Hepatocyte (in vitro differentiated cells): ENCODE measurements around the gene AGBL1. TPM values are rescaled to one million over a fixed set of nuclear protein-coding genes. Genes with fewer than 3 reads are reported as not detected.

Experiments
- DNase-seq: peaks from one replicate; pipeline ENCODE4 v3.0.0-alpha.2; 2016; ENCODE audit warnings: low spot score
- H2AFZ ChIP-seq: fragments of 200-600 bp; sonication (generic); 2 replicates; pipeline ENCODE4 v1.6.0; 2016; ENCODE audit warnings: antibody characterized with exemption, mild to moderate bottlenecking
- H3K27ac ChIP-seq: fragments of 200-600 bp; sonication (generic); 2 replicates; pipeline ENCODE4 v1.5.1; 2016; ENCODE audit warnings: mild to moderate bottlenecking
- H3K27me3 ChIP-seq: fragments of 200-600 bp; sonication (generic); 2 replicates; pipeline ENCODE4 v1.6.1; 2016
- H3K36me3 ChIP-seq: fragments of 200-600 bp; sonication (generic); replicated peaks from 2 replicates; pipeline ENCODE4 v1.5.1; 2016; ENCODE audit warnings: low read depth; ENCODE audit not compliant: insufficient read depth
- H3K4me1 ChIP-seq: fragments of 200-600 bp; sonication (generic); 2 replicates; pipeline ENCODE4 v1.5.1; 2016; ENCODE audit warnings: mild to moderate bottlenecking, moderate library complexity; ENCODE audit not compliant: insufficient read depth
- H3K4me2 ChIP-seq: fragments of 200-600 bp; sonication (generic); 2 replicates; pipeline ENCODE4 v1.6.0; 2016
- H3K4me3 ChIP-seq: fragments of 200-600 bp; sonication (generic); 2 replicates; pipeline ENCODE4 v1.5.1; 2016; ENCODE audit warnings: mild to moderate bottlenecking
- H3K79me2 ChIP-seq: fragments of 200-600 bp; sonication (generic); 2 replicates; pipeline ENCODE4 v1.6.0; 2017; ENCODE audit warnings: mild to moderate bottlenecking
- H3K9me2 ChIP-seq: fragments of 200-600 bp; sonication (generic); replicated peaks from 2 replicates; pipeline ENCODE4 v1.6.0; 2017; ENCODE audit warnings: mild to moderate bottlenecking; ENCODE audit not compliant: insufficient read depth
- H3K9me3 ChIP-seq: fragments of 200-600 bp; sonication (generic); 2 replicates; pipeline ENCODE4 v1.5.1; 2016; ENCODE audit warnings: low read depth, mild to moderate bottlenecking
- H4K20me1 ChIP-seq: fragments of 200-600 bp; sonication (generic); 2 replicates; pipeline ENCODE4 v1.6.0; 2016; ENCODE audit warnings: mild to moderate bottlenecking; ENCODE audit not compliant: insufficient read depth, poor library complexity, severe bottlenecking
- CTCF ChIP-seq: fragments of 200-600 bp; sonication (generic); IDR thresholded peaks from 2 replicates; pipeline ENCODE4 v1.5.1; 2016; ENCODE audit warnings: antibody characterized with exemption, mild to moderate bottlenecking; ENCODE audit not compliant: poor library complexity
- EZH2 ChIP-seq: fragments of 200-600 bp; sonication (generic); IDR thresholded peaks from 2 replicates; pipeline ENCODE4 v1.6.1; 2016; ENCODE audit warnings: antibody characterized with exemption, mild to moderate bottlenecking, borderline replicate concordance
- EZH2phosphoT487 ChIP-seq: fragments of 200-600 bp; sonication (generic); IDR thresholded peaks from one replicate; pipeline ENCODE4 v1.6.1; 2018; ENCODE audit warnings: antibody characterized with exemption, mild to moderate bottlenecking, low read depth, moderate library complexity; ENCODE audit not compliant: unreplicated experiment, severe bottlenecking
- WGBS: methylation state at CpG from one replicate; pipeline ENCODE4 v1.1.6; 2016; ENCODE audit warnings: low lambda C conversion rate; ENCODE audit errors: missing lambda C conversion rate; 5-methylcytosine and 5-hydroxymethylcytosine counted together
- polyA plus RNA-seq: library from polyadenylated mRNA; unstranded; fragments of >200 nt; fragmentation: Nextera tagmentation; extraction: Ambion mirVana; gene quantifications from 2 replicates; pipeline ENCODE4 v1.2.1, GENCODE V29; 2016
- total RNA-seq: library from RNA; depleted of rRNA; stranded (reverse); fragments of >200 nt; gene quantifications from 2 replicates; pipeline ENCODE4 v1.2.3, GENCODE V29; 2014

The AGBL1 gene
- total and polyA plus RNA-seq, 2 experiments from 2014 or later, result not detected

- Histone ChIP-seq H3K9me2 (no peaks in the 10 kb centered on the region), H3K27me3 (peaks cover 11% of the 10 kb centered on the region), H3K4me1 (no peaks in the 10 kb centered on the region), H3K79me2 (no peaks in the 10 kb centered on the region), H2AFZ (no peak overlapping the region), H3K9me3 (no peaks in the 10 kb centered on the region), H3K36me3 (no peaks in the 10 kb centered on the region), H3K4me2 (no peak overlapping the region), H3K4me3 (no peak overlapping the region), H3K27ac (no peak overlapping the region), H4K20me1 (no peaks in the 10 kb centered on the region)
- no peak for TF ChIP-seq EZH2phosphoT487
- TF ChIP-seq CTCF, result no peak
- TF ChIP-seq EZH2, result no peak
- no peak for DNase-seq
- 94% methylated on average over 4 of the region's 4 CpGs for WGBS
Observed at GRCh38 chr15:86676002-86676401, 596.3 kb downstream of the AGBL1 start.

GRCh38 chr15:86677278-86677677, 597.6 kb downstream of the AGBL1 start:
- H3K4me1 ChIP-seq, result no peaks in the 10 kb centered on the region
- DNase-seq, result no peak
- H3K36me3 ChIP-seq, result no peaks in the 10 kb centered on the region
- WGBS, result 59% methylated on average over 6 of the region's 6 CpGs
- H3K79me2 ChIP-seq, result no peaks in the 10 kb centered on the region
- H3K4me3 ChIP-seq, result no peak overlapping the region
- no peaks in the 10 kb centered on the region for H3K9me3 ChIP-seq
- H3K27me3 ChIP-seq, result peaks cover 11% of the 10 kb centered on the region
- H3K4me2 ChIP-seq, result no peak overlapping the region
- H4K20me1 ChIP-seq, result no peaks in the 10 kb centered on the region
- no peaks in the 10 kb centered on the region for H3K9me2 ChIP-seq
- no peak overlapping the region for H2AFZ ChIP-seq
- H3K27ac ChIP-seq, result no peak overlapping the region
- TF ChIP-seq EZH2phosphoT487 (no peak), CTCF (no peak), EZH2 (no peak)

- 88% methylated on average over 3 of the region's 3 CpGs for WGBS
- no peaks in the 10 kb centered on the region for H3K79me2 ChIP-seq
Observed at GRCh38 chr15:86685263-86685662, 605.6 kb downstream of the AGBL1 start.

More at GRCh38 chr15:86685263-86685662, 605.6 kb downstream of the AGBL1 start:
- no peaks in the 10 kb centered on the region for H4K20me1 ChIP-seq
- H3K4me1 ChIP-seq, result no peaks in the 10 kb centered on the region
- no peak overlapping the region for H2AFZ ChIP-seq
- no peaks in the 10 kb centered on the region for H3K36me3 ChIP-seq
- no peak for DNase-seq
- no peak for TF ChIP-seq CTCF
- TF ChIP-seq EZH2, result no peak
- no peak for TF ChIP-seq EZH2phosphoT487
- no peaks in the 10 kb centered on the region for H3K9me3 ChIP-seq
- H3K27me3 ChIP-seq, result peaks cover 10% of the 10 kb centered on the region
- H3K4me3 ChIP-seq, result no peak overlapping the region
- no peak overlapping the region for H3K27ac ChIP-seq
- no peak overlapping the region for H3K4me2 ChIP-seq
- no peaks in the 10 kb centered on the region for H3K9me2 ChIP-seq
